ENCODE measurements around the gene GOLGA8T.
"Not testable (repeated sequence)": the region's sequence is repeated elsewhere in the genome, so short reads cannot be mapped to it uniquely, and the experiment has no call there.

Gene GOLGA8T

GRCh38 chr15:30176613-30177012, 41.8 kb downstream of the GOLGA8T start:
- peaks cover 11% of the 10 kb centered on the region for H3K4me1 Mint-ChIP-seq
- not testable (repeated sequence) for H3K27ac Mint-ChIP-seq, H3K4me3 Mint-ChIP-seq, H3K27me3 Mint-ChIP-seq, H3K9me3 Mint-ChIP-seq, H3K36me3 Mint-ChIP-seq

- not testable (repeated sequence) for H3K4me1 Mint-ChIP-seq, H3K27ac Mint-ChIP-seq, H3K27me3 Mint-ChIP-seq, H3K9me3 Mint-ChIP-seq, H3K4me3 Mint-ChIP-seq, H3K36me3 Mint-ChIP-seq
Measured at GRCh38 chr15:30179814-30180213, 45.0 kb downstream of the GOLGA8T start.

GRCh38 chr15:30185495-30185894, 50.6 kb downstream of the GOLGA8T start:
- not testable (repeated sequence) for H3K36me3 Mint-ChIP-seq, H3K27me3 Mint-ChIP-seq, H3K27ac Mint-ChIP-seq, H3K4me3 Mint-ChIP-seq, H3K9me3 Mint-ChIP-seq, H3K4me1 Mint-ChIP-seq

GRCh38 chr15:30187429-30187828, 52.6 kb downstream of the GOLGA8T start:
- H3K27ac Mint-ChIP-seq, H3K9me3 Mint-ChIP-seq, H3K4me1 Mint-ChIP-seq, H3K4me3 Mint-ChIP-seq, H3K36me3 Mint-ChIP-seq, H3K27me3 Mint-ChIP-seq: not testable (repeated sequence)

- not testable (repeated sequence) for H3K36me3 Mint-ChIP-seq, H3K9me3 Mint-ChIP-seq, H3K27me3 Mint-ChIP-seq, H3K27ac Mint-ChIP-seq, H3K4me1 Mint-ChIP-seq, H3K4me3 Mint-ChIP-seq
Measured at GRCh38 chr15:30189754-30190153, 54.9 kb downstream of the GOLGA8T start.

GRCh38 chr15:30191143-30191542, 56.3 kb downstream of the GOLGA8T start:
- H3K4me3 Mint-ChIP-seq, H3K4me1 Mint-ChIP-seq, H3K36me3 Mint-ChIP-seq, H3K27ac Mint-ChIP-seq, H3K9me3 Mint-ChIP-seq, H3K27me3 Mint-ChIP-seq: not testable (repeated sequence)

- not testable (repeated sequence) for H3K9me3 Mint-ChIP-seq, H3K27ac Mint-ChIP-seq, H3K4me1 Mint-ChIP-seq, H3K27me3 Mint-ChIP-seq, H3K36me3 Mint-ChIP-seq
- H3K4me3 Mint-ChIP-seq: peak overlapping the region; percentile 47
Measured at GRCh38 chr15:30191639-30192038, 56.8 kb downstream of the GOLGA8T start.

GRCh38 chr15:30192119-30192745, 57.4 kb downstream of the GOLGA8T start:
- H3K9me3 Mint-ChIP-seq, H3K4me3 Mint-ChIP-seq, H3K4me1 Mint-ChIP-seq, H3K36me3 Mint-ChIP-seq, H3K27me3 Mint-ChIP-seq, H3K27ac Mint-ChIP-seq: not testable (repeated sequence)

- not testable (repeated sequence) for H3K27me3 Mint-ChIP-seq, H3K9me3 Mint-ChIP-seq, H3K4me3 Mint-ChIP-seq, H3K4me1 Mint-ChIP-seq, H3K36me3 Mint-ChIP-seq, H3K27ac Mint-ChIP-seq
Measured at GRCh38 chr15:30192892-30193291, 58.0 kb downstream of the GOLGA8T start.

All from activated naive CD4-positive, alpha-beta T cell treated with anti-CD3 and anti-CD28 coated beads, Interleukin-2, amount 50 U/mL, for 24 hours (primary cell).